H1 (cell line): ENCODE measurements around the gene ASXL3. TPM values are rescaled to one million over a fixed set of nuclear protein-coding genes. Genes with fewer than 3 reads are reported as not detected.

ENCODE experiments used
- CTCF ChIA-PET: fragments of 300-600 bp; sonication (Branson Sonifier 250); formaldehyde crosslinking; loops from one replicate; lab custom pipeline; 2021; ENCODE audit not compliant: partially characterized antibody; lab: Charles Lee
- POLR2A ChIA-PET: fragments of 300-600 bp; sonication (Branson Sonifier 250); formaldehyde crosslinking; loops from one replicate; lab custom pipeline; 2021; ENCODE audit warnings: inconsistent platforms; ENCODE audit not compliant: partially characterized antibody; lab: Charles Lee
- DNase-seq, 2 experiments: peaks; one replicate each; pipeline versions ENCODE4 v3.0.0 to v3.0.0-alpha.2; 2010 to 2022; ENCODE audit warnings: low spot score in 2 of 2, low read depth in 1 of 2, mixed read lengths in 1 of 2
- FAIRE-seq: peaks from 2 replicates; lab custom pipeline; 2011; peaks lifted over from hg19 to GRCh38; lab: Jason Lieb, UNC
- H2AFZ ChIP-seq: 2 replicates; pipeline ENCODE4 v1.8.1; 2012; ENCODE audit warnings: low read length, inconsistent platforms
- H2AK5ac ChIP-seq: 2 replicates; pipeline ENCODE4 v1.6.1; 2013; ENCODE audit warnings: low read depth, low read length
- H2BK120ac ChIP-seq: replicated peaks from 2 replicates; pipeline ENCODE3; 2013; ENCODE audit warnings: low read depth, low read length, inconsistent platforms
- H2BK12ac ChIP-seq: 2 replicates; pipeline ENCODE4 v1.6.1; 2013; ENCODE audit warnings: low read depth, low read length
- H2BK15ac ChIP-seq: 2 replicates; pipeline ENCODE4 v1.6.1; 2013; ENCODE audit warnings: low read length
- H2BK20ac ChIP-seq: 2 replicates; pipeline ENCODE4 v1.6.1; 2013; ENCODE audit warnings: low read length
- H2BK5ac ChIP-seq: 2 replicates; pipeline ENCODE4 v1.6.1; 2013; ENCODE audit warnings: low read depth, low read length
- H3K14ac ChIP-seq: 2 replicates; pipeline ENCODE4 v1.6.1; 2013; ENCODE audit warnings: inconsistent platforms; ENCODE audit not compliant: insufficient read length
- H3K18ac ChIP-seq: 2 replicates; pipeline ENCODE4 v1.6.1; 2013; ENCODE audit warnings: low read length; ENCODE audit errors: extremely low read depth
- H3K23ac ChIP-seq: 2 replicates; pipeline ENCODE4 v1.6.1; 2013; ENCODE audit warnings: inconsistent platforms; ENCODE audit not compliant: insufficient read length
- H3K23me2 ChIP-seq: 2 replicates; pipeline ENCODE4 v1.6.1; 2013; ENCODE audit warnings: low read depth, low read length
- H3K27ac ChIP-seq: 2 replicates; pipeline ENCODE4 v1.6.1; 2011; ENCODE audit warnings: low read depth, low read length, inconsistent platforms
- H3K27me3 ChIP-seq, 4 experiments: replicated peaks in 1 of 4; 1 replicate in 1 of 4; 2 replicates in 3 of 4; pipeline versions ENCODE4 v1.6.1 to v1.8.1; 2011 to 2013; ENCODE audit warnings: low read length in 3 of 4, mild to moderate bottlenecking in 3 of 4, inconsistent platforms in 2 of 4, mixed read lengths in 2 of 4, moderate library complexity in 1 of 4; ENCODE audit not compliant: control insufficient read depth in 3 of 4, insufficient read depth in 3 of 4; ENCODE audit errors: extremely low read depth in 1 of 4
- H3K36me3 ChIP-seq, 4 experiments: 2 replicates each; pipeline versions ENCODE4 v1.6.1 to v1.8.1; 2011 to 2013; ENCODE audit warnings: mild to moderate bottlenecking in 4 of 4, low read length in 3 of 4, moderate library complexity in 2 of 4, control low read depth in 1 of 4, inconsistent platforms in 1 of 4; ENCODE audit not compliant: insufficient read depth in 4 of 4, control insufficient read depth in 2 of 4
- H3K4ac ChIP-seq: replicated peaks from 2 replicates; pipeline ENCODE3; 2013; ENCODE audit warnings: low read length, low read depth, mixed read lengths, inconsistent platforms; ENCODE audit not compliant: insufficient read length
- H3K4me1 ChIP-seq, 4 experiments: replicated peaks in 1 of 4; 1 replicate in 1 of 4; 2 replicates in 3 of 4; pipeline versions ENCODE4 v1.6.1 to v1.8.1; 2011 to 2013; ENCODE audit warnings: low read length in 3 of 4, inconsistent platforms in 2 of 4, mixed read lengths in 1 of 4; ENCODE audit not compliant: insufficient read depth in 4 of 4, control insufficient read depth in 3 of 4
- H3K4me2 ChIP-seq, 2 experiments: 2 replicates each; pipeline versions ENCODE4 v1.6.1 to v1.8.1; 2011 to 2013; ENCODE audit warnings: low read depth in 2 of 2, low read length in 2 of 2, control low read depth in 1 of 2, inconsistent platforms in 1 of 2, mild to moderate bottlenecking in 1 of 2; ENCODE audit not compliant: insufficient read depth in 1 of 2
- H3K4me3 ChIP-seq, 4 experiments: fragments of 200-600, 300-600 bp in 1 of 4; sonication (generic), shearing (Covaris generic), sonication (Bioruptor Twin) in 1 of 4; 2 replicates each; pipeline versions ENCODE4 v1.5.1 to v1.8.1; 2011 to 2016; ENCODE audit warnings: low read length in 4 of 4, low read depth in 3 of 4, control low read depth in 2 of 4, inconsistent platforms in 2 of 4, mild to moderate bottlenecking in 2 of 4, mixed read lengths in 1 of 4, moderate library complexity in 1 of 4; ENCODE audit not compliant: insufficient read depth in 2 of 4; ENCODE audit errors: extremely low read depth in 1 of 4
- H3K56ac ChIP-seq: replicated peaks from 2 replicates; pipeline ENCODE3; 2013; ENCODE audit warnings: low read depth, mild to moderate bottlenecking, mixed read lengths, low read length, inconsistent platforms; ENCODE audit not compliant: insufficient read length
- H3K79me1 ChIP-seq: 2 replicates; pipeline ENCODE4 v1.6.1; 2013; ENCODE audit warnings: low read depth, low read length, control low read depth
- H3K79me2 ChIP-seq, 2 experiments: 2 replicates each; pipeline versions ENCODE4 v1.6.1 to v1.8.1; 2012 to 2013; ENCODE audit warnings: low read length in 2 of 2, mild to moderate bottlenecking in 2 of 2, inconsistent platforms in 1 of 2; ENCODE audit not compliant: insufficient read depth in 2 of 2, control insufficient read depth in 1 of 2
- H3K9ac ChIP-seq, 4 experiments: replicated peaks in 1 of 4; 1 replicate in 1 of 4; 2 replicates in 3 of 4; pipeline versions ENCODE4 v1.6.1 to v1.8.1; 2011 to 2013; ENCODE audit warnings: low read depth in 3 of 4, low read length in 3 of 4, control low read depth in 2 of 4, mild to moderate bottlenecking in 2 of 4, moderate library complexity in 2 of 4, inconsistent platforms in 1 of 4; ENCODE audit errors: extremely low read depth in 1 of 4
- H3K9me3 ChIP-seq, 2 experiments: 2 replicates each; pipeline versions ENCODE4 v1.6.1 to v1.8.1; 2012 to 2013; ENCODE audit warnings: mild to moderate bottlenecking in 2 of 2, moderate library complexity in 2 of 2, control low read depth in 1 of 2, inconsistent platforms in 1 of 2, low read depth in 1 of 2, low read length in 1 of 2, mixed read lengths in 1 of 2; ENCODE audit not compliant: insufficient read depth in 2 of 2
- H4K20me1 ChIP-seq, 2 experiments: replicated peaks in 1 of 2; 2 replicates each; pipeline versions ENCODE3 to v1.8.1; 2011 to 2013; ENCODE audit warnings: inconsistent platforms in 2 of 2, low read length in 2 of 2, mild to moderate bottlenecking in 1 of 2; ENCODE audit not compliant: insufficient read depth in 2 of 2, control insufficient read depth in 1 of 2
- H4K5ac ChIP-seq: 2 replicates; pipeline ENCODE4 v1.6.1; 2013; ENCODE audit warnings: low read length, low read depth, mixed read lengths, inconsistent platforms; ENCODE audit not compliant: insufficient read length
- H4K8ac ChIP-seq: 2 replicates; pipeline ENCODE4 v1.8.0; 2013; ENCODE audit warnings: mild to moderate bottlenecking, moderate library complexity, low read length, inconsistent platforms; ENCODE audit not compliant: insufficient read depth; ENCODE audit errors: extremely low read depth
- H4K91ac ChIP-seq: replicated peaks from 2 replicates; pipeline ENCODE3; 2013; ENCODE audit warnings: low read length, mixed read lengths, inconsistent platforms; ENCODE audit not compliant: insufficient read length
- CEBPB ChIP-seq: IDR thresholded peaks from 2 replicates; pipeline ENCODE4 v1.6.1; 2012; ENCODE audit warnings: low read depth, low read length
- CTCF ChIP-seq, 3 experiments: IDR thresholded peaks; 1 replicate in 2 of 3; 2 replicates in 1 of 3; pipeline versions ENCODE4 v1.5.1 to v1.6.1; 2011; ENCODE audit warnings: low read length in 3 of 3, mild to moderate bottlenecking in 3 of 3, inconsistent platforms in 2 of 3, low read depth in 1 of 3, moderate library complexity in 1 of 3; ENCODE audit not compliant: insufficient read depth in 1 of 3; ENCODE audit errors: control extremely low read depth in 1 of 3
- HDAC6 ChIP-seq: IDR thresholded peaks from one replicate; pipeline ENCODE4 v1.7.1; 2012; ENCODE audit warnings: low read depth, mild to moderate bottlenecking, inconsistent platforms, low read length, moderate library complexity
- MAFK ChIP-seq: IDR thresholded peaks from 2 replicates; pipeline ENCODE4 v1.6.1; 2012; ENCODE audit warnings: low read depth, mild to moderate bottlenecking, improper control_type of control experiment, low read length
- MAX ChIP-seq: IDR thresholded peaks from 2 replicates; pipeline ENCODE4 v1.6.1; 2012; ENCODE audit warnings: inconsistent platforms
- POU5F1 ChIP-seq: IDR thresholded peaks from 2 replicates; pipeline ENCODE4 v1.6.1; 2011; ENCODE audit warnings: low read depth, mild to moderate bottlenecking, low read length, moderate library complexity
- RNF2 ChIP-seq: fragments of 200-900, 300-1000 bp; sonication (generic); IDR thresholded peaks from 2 replicates; pipeline ENCODE4 v1.7.1; 2016; ENCODE audit warnings: borderline replicate concordance, low read depth, mild to moderate bottlenecking, antibody characterized with exemption, low read length; ENCODE audit not compliant: poor library complexity, severe bottlenecking; ENCODE audit errors: missing control alignments
- SAP30 ChIP-seq: fragments of 300-600 bp; sonication (generic); IDR thresholded peaks from 2 replicates; pipeline ENCODE4 v1.7.1; 2012; ENCODE audit warnings: low read length, moderate library complexity, mild to moderate bottlenecking, inconsistent platforms; ENCODE audit not compliant: insufficient read depth, insufficient replicate concordance
- SRF ChIP-seq: IDR thresholded peaks from 2 replicates; pipeline ENCODE4 v1.6.1; 2011; ENCODE audit warnings: mild to moderate bottlenecking, low read depth, low read length, moderate library complexity
- TAF1 ChIP-seq: IDR thresholded peaks from 2 replicates; pipeline ENCODE4 v1.6.1; 2011; ENCODE audit warnings: mild to moderate bottlenecking, low read depth, low read length
- TBP ChIP-seq: IDR thresholded peaks from 2 replicates; pipeline ENCODE4 v1.6.1; 2011; ENCODE audit warnings: low read depth, low read length, improper control_type of control experiment
- WGBS, 2 experiments: shearing (Covaris generic) in 1 of 2; methylation state at CpG; one replicate each; pipeline versions ENCODE4 v1.1.6 to v1.1.7; 2013 to 2015; ENCODE audit warnings: low lambda C conversion rate in 2 of 2, mixed read lengths in 2 of 2, inconsistent platforms in 1 of 2, low coverage in 1 of 2, missing lambda C conversion rate in 1 of 2; ENCODE audit not compliant: insufficient replicate concordance in 2 of 2, insufficient coverage in 1 of 2, insufficient read length in 1 of 2; ENCODE audit errors: extremely low coverage in 1 of 2, missing lambda C conversion rate in 1 of 2; 5-methylcytosine and 5-hydroxymethylcytosine counted together
- polyA plus RNA-seq, 7 experiments: library from polyadenylated mRNA; depleted of rRNA in 3 of 7; stranded (reverse) in 5 of 7; unstranded in 2 of 7; fragments of >200 nt in 5 of 7; fragments of 200-250 nt in 2 of 7; gene quantifications; 1 replicate in 5 of 7; 2 replicates in 1 of 7; 4 replicates in 1 of 7; pipeline versions ENCODE4 v1.2.1 to v1.2.3, GENCODE V29; 2011 to 2013; ENCODE audit warnings: missing spikeins in 2 of 7, mixed read lengths in 2 of 7
- total RNA-seq: library from RNA; stranded (reverse); fragmentation: NEBNext Ultra II Directional; extraction: Animal tissue kit (Norgen Biotek cat#: 25700); gene quantifications from 2 replicates; pipeline ENCODE4 v1.2.1, GENCODE V29; 2021

ASXL3 gene
- total and polyA plus RNA-seq, 2 of the 8 experiments (the other 6 are each of a cell fraction or from before 2014, with no cell fraction given) = 0.08 to 1.3 TPM

- Histone ChIP-seq H3K9me3 (no peaks in the 10 kb centered on the region), H3K4me2 (no peak overlapping the region), H3K4ac (no peak overlapping the region), H4K5ac (no peak overlapping the region), H3K4me3 (no peak overlapping the region), H2AK5ac (no peak overlapping the region), H2BK12ac (no peak overlapping the region), H3K23me2 (no peaks in the 10 kb centered on the region; the same call in 1 of the 2 replicates), H2BK15ac (no peak overlapping the region), H2BK5ac (no peak overlapping the region), H3K14ac (no peak overlapping the region), H3K27me3 (no peaks in the 10 kb centered on the region), H3K79me1 (no peaks in the 10 kb centered on the region), H4K20me1 (no peaks in the 10 kb centered on the region), H3K9ac (no peak overlapping the region), H2BK20ac (no peak overlapping the region), H3K18ac (no peak overlapping the region), H3K56ac (no peak overlapping the region), H4K8ac (no peak overlapping the region), H2AFZ (no peak overlapping the region), H3K4me1 (peaks cover 0 to 2% (median 1%) of the 10 kb centered on the region in 4 experiments; a peak in 3 of 7 replicates), H3K23ac (no peak overlapping the region), H3K27ac (no peak overlapping the region), H3K79me2 (no peaks in the 10 kb centered on the region), H2BK120ac (no peak overlapping the region), H3K36me3 (0 out of 8 replicates have a peak, but pooled peaks cover 0 to 2% (median 0%) of the 10 kb centered on the region in 4 experiments), H4K91ac (no peak overlapping the region)
- ChIA-PET CTCF (no interaction called here), POLR2A (no interaction called here)
- DNase-seq (no peak), FAIRE-seq (no peak)
- 87% methylated on average over 3 of the region's 3 CpGs; no CpG with 5 or more reads in 1 of the 2 experiments for WGBS, 2 experiments
- TF ChIP-seq HDAC6 = no peak
- TF ChIP-seq CEBPB = no peak
- no peak for TF ChIP-seq SAP30
- no peak for TF ChIP-seq SRF
- TF ChIP-seq MAFK = no peak
- TF ChIP-seq POU5F1 = no peak
- TF ChIP-seq RNF2 = no peak
- no peak for TF ChIP-seq TAF1
- no peak for TF ChIP-seq TBP
- TF ChIP-seq MAX = no peak
- TF ChIP-seq CTCF (IDR thresholded peaks at IDR 0.05; ENCODE audit: control extremely low read depth in 1 of 3, insufficient read depth in 1 of 3, low read depth in 1 of 3, low read length in 3 of 3) = no peak
Observed at GRCh38 chr18:33653231-33653630, 75.2 kb downstream of the ASXL3 start.
